ENCODE results near the gene FCSK.
"Not testable (repeated sequence)": the region's sequence is repeated elsewhere in the genome, so short reads cannot be mapped to it uniquely, and the experiment has no call there.

Gene FCSK

GRCh38 chr16:70440009-70440692 is 14.2 kb upstream of the FCSK start:
- H3K4me3 ChIP-seq (ENCODE audit: low read depth, low read length): no peak overlapping the region
- TF ChIP-seq CTCF (IDR thresholded peaks at IDR 0.05; ENCODE audit: low read depth, low read length): no peak

GRCh38 chr16:70441406-70441990 is 12.9 kb upstream of the FCSK start:
- TF ChIP-seq CTCF (IDR thresholded peaks at IDR 0.05; ENCODE audit: low read depth, low read length): no peak
- no peak overlapping the region for H3K4me3 ChIP-seq (ENCODE audit: low read depth, low read length)

- H3K4me3 ChIP-seq (ENCODE audit: low read depth, low read length): no peak overlapping the region
- TF ChIP-seq CTCF (IDR thresholded peaks at IDR 0.05; ENCODE audit: low read depth, low read length): no peak
Observed at GRCh38 chr16:70442344-70442743, 12.1 kb upstream of the FCSK start.

GRCh38 chr16:70444249-70445063 is 9.9 kb upstream of the FCSK start:
- TF ChIP-seq CTCF (IDR thresholded peaks at IDR 0.05; ENCODE audit: low read depth, low read length): no peak

GRCh38 chr16:70448075-70448474 is 6.3 kb upstream of the FCSK start:
- no peak overlapping the region for H3K4me3 ChIP-seq (ENCODE audit: low read depth, low read length)
- TF ChIP-seq CTCF (IDR thresholded peaks at IDR 0.05; ENCODE audit: low read depth, low read length): no peak

More at GRCh38 chr16:70444249-70445063, 9.9 kb upstream of the FCSK start:
- no peak overlapping the region for H3K4me3 ChIP-seq (ENCODE audit: low read depth, low read length)

- H3K4me3 ChIP-seq (ENCODE audit: low read depth, low read length): not testable (repeated sequence)
Observed at GRCh38 chr16:70450142-70451003, 4.0 kb upstream of the FCSK start.

- H3K4me3 ChIP-seq (ENCODE audit: low read depth, low read length): not testable (repeated sequence)
Observed at GRCh38 chr16:70451004-70451340, 3.4 kb upstream of the FCSK start.

All from WI38 (cell line).